H1 (cell line): ENCODE measurements around the gene MRPS27. TPM values are rescaled to one million over a fixed set of nuclear protein-coding genes. Genes with fewer than 3 reads are reported as not detected.

ENCODE experiments used
- CTCF ChIA-PET: fragments of 300-600 bp; sonication (Branson Sonifier 250); formaldehyde crosslinking; loops from one replicate; lab custom pipeline; 2021; ENCODE audit not compliant: partially characterized antibody; lab: Charles Lee
- POLR2A ChIA-PET: fragments of 300-600 bp; sonication (Branson Sonifier 250); formaldehyde crosslinking; loops from one replicate; lab custom pipeline; 2021; ENCODE audit warnings: inconsistent platforms; ENCODE audit not compliant: partially characterized antibody; lab: Charles Lee
- DNase-seq, 2 experiments: peaks; one replicate each; pipeline versions ENCODE4 v3.0.0 to v3.0.0-alpha.2; 2010 to 2022; ENCODE audit warnings: low spot score in 2 of 2, low read depth in 1 of 2, mixed read lengths in 1 of 2
- FAIRE-seq: peaks from 2 replicates; lab custom pipeline; 2011; peaks lifted over from hg19 to GRCh38; lab: Jason Lieb, UNC
- H2AFZ ChIP-seq: 2 replicates; pipeline ENCODE4 v1.8.1; 2012; ENCODE audit warnings: low read length, inconsistent platforms
- H2AK5ac ChIP-seq: 2 replicates; pipeline ENCODE4 v1.6.1; 2013; ENCODE audit warnings: low read depth, low read length
- H2BK120ac ChIP-seq: replicated peaks from 2 replicates; pipeline ENCODE3; 2013; ENCODE audit warnings: low read depth, low read length, inconsistent platforms
- H2BK12ac ChIP-seq: 2 replicates; pipeline ENCODE4 v1.6.1; 2013; ENCODE audit warnings: low read depth, low read length
- H2BK15ac ChIP-seq: 2 replicates; pipeline ENCODE4 v1.6.1; 2013; ENCODE audit warnings: low read length
- H2BK20ac ChIP-seq: 2 replicates; pipeline ENCODE4 v1.6.1; 2013; ENCODE audit warnings: low read length
- H2BK5ac ChIP-seq: 2 replicates; pipeline ENCODE4 v1.6.1; 2013; ENCODE audit warnings: low read depth, low read length
- H3K14ac ChIP-seq: 2 replicates; pipeline ENCODE4 v1.6.1; 2013; ENCODE audit warnings: inconsistent platforms; ENCODE audit not compliant: insufficient read length
- H3K18ac ChIP-seq: 2 replicates; pipeline ENCODE4 v1.6.1; 2013; ENCODE audit warnings: low read length; ENCODE audit errors: extremely low read depth
- H3K23ac ChIP-seq: 2 replicates; pipeline ENCODE4 v1.6.1; 2013; ENCODE audit warnings: inconsistent platforms; ENCODE audit not compliant: insufficient read length
- H3K23me2 ChIP-seq: 2 replicates; pipeline ENCODE4 v1.6.1; 2013; ENCODE audit warnings: low read depth, low read length
- H3K27ac ChIP-seq: 2 replicates; pipeline ENCODE4 v1.6.1; 2011; ENCODE audit warnings: low read depth, low read length, inconsistent platforms
- H3K27me3 ChIP-seq, 4 experiments: replicated peaks in 1 of 4; 1 replicate in 1 of 4; 2 replicates in 3 of 4; pipeline versions ENCODE4 v1.6.1 to v1.8.1; 2011 to 2013; ENCODE audit warnings: low read length in 3 of 4, mild to moderate bottlenecking in 3 of 4, inconsistent platforms in 2 of 4, mixed read lengths in 2 of 4, moderate library complexity in 1 of 4; ENCODE audit not compliant: control insufficient read depth in 3 of 4, insufficient read depth in 3 of 4; ENCODE audit errors: extremely low read depth in 1 of 4
- H3K36me3 ChIP-seq, 4 experiments: 2 replicates each; pipeline versions ENCODE4 v1.6.1 to v1.8.1; 2011 to 2013; ENCODE audit warnings: mild to moderate bottlenecking in 4 of 4, low read length in 3 of 4, moderate library complexity in 2 of 4, control low read depth in 1 of 4, inconsistent platforms in 1 of 4; ENCODE audit not compliant: insufficient read depth in 4 of 4, control insufficient read depth in 2 of 4
- H3K4ac ChIP-seq: replicated peaks from 2 replicates; pipeline ENCODE3; 2013; ENCODE audit warnings: low read length, low read depth, mixed read lengths, inconsistent platforms; ENCODE audit not compliant: insufficient read length
- H3K4me1 ChIP-seq, 4 experiments: replicated peaks in 1 of 4; 1 replicate in 1 of 4; 2 replicates in 3 of 4; pipeline versions ENCODE4 v1.6.1 to v1.8.1; 2011 to 2013; ENCODE audit warnings: low read length in 3 of 4, inconsistent platforms in 2 of 4, mixed read lengths in 1 of 4; ENCODE audit not compliant: insufficient read depth in 4 of 4, control insufficient read depth in 3 of 4
- H3K4me2 ChIP-seq, 2 experiments: 2 replicates each; pipeline versions ENCODE4 v1.6.1 to v1.8.1; 2011 to 2013; ENCODE audit warnings: low read depth in 2 of 2, low read length in 2 of 2, control low read depth in 1 of 2, inconsistent platforms in 1 of 2, mild to moderate bottlenecking in 1 of 2; ENCODE audit not compliant: insufficient read depth in 1 of 2
- H3K4me3 ChIP-seq, 4 experiments: fragments of 200-600, 300-600 bp in 1 of 4; sonication (generic), shearing (Covaris generic), sonication (Bioruptor Twin) in 1 of 4; 2 replicates each; pipeline versions ENCODE4 v1.5.1 to v1.8.1; 2011 to 2016; ENCODE audit warnings: low read length in 4 of 4, low read depth in 3 of 4, control low read depth in 2 of 4, inconsistent platforms in 2 of 4, mild to moderate bottlenecking in 2 of 4, mixed read lengths in 1 of 4, moderate library complexity in 1 of 4; ENCODE audit not compliant: insufficient read depth in 2 of 4; ENCODE audit errors: extremely low read depth in 1 of 4
- H3K56ac ChIP-seq: replicated peaks from 2 replicates; pipeline ENCODE3; 2013; ENCODE audit warnings: low read depth, mild to moderate bottlenecking, mixed read lengths, low read length, inconsistent platforms; ENCODE audit not compliant: insufficient read length
- H3K79me1 ChIP-seq: 2 replicates; pipeline ENCODE4 v1.6.1; 2013; ENCODE audit warnings: low read depth, low read length, control low read depth
- H3K79me2 ChIP-seq, 2 experiments: 2 replicates each; pipeline versions ENCODE4 v1.6.1 to v1.8.1; 2012 to 2013; ENCODE audit warnings: low read length in 2 of 2, mild to moderate bottlenecking in 2 of 2, inconsistent platforms in 1 of 2; ENCODE audit not compliant: insufficient read depth in 2 of 2, control insufficient read depth in 1 of 2
- H3K9ac ChIP-seq, 4 experiments: replicated peaks in 1 of 4; 1 replicate in 1 of 4; 2 replicates in 3 of 4; pipeline versions ENCODE4 v1.6.1 to v1.8.1; 2011 to 2013; ENCODE audit warnings: low read depth in 3 of 4, low read length in 3 of 4, control low read depth in 2 of 4, mild to moderate bottlenecking in 2 of 4, moderate library complexity in 2 of 4, inconsistent platforms in 1 of 4; ENCODE audit errors: extremely low read depth in 1 of 4
- H3K9me3 ChIP-seq, 2 experiments: 2 replicates each; pipeline versions ENCODE4 v1.6.1 to v1.8.1; 2012 to 2013; ENCODE audit warnings: mild to moderate bottlenecking in 2 of 2, moderate library complexity in 2 of 2, control low read depth in 1 of 2, inconsistent platforms in 1 of 2, low read depth in 1 of 2, low read length in 1 of 2, mixed read lengths in 1 of 2; ENCODE audit not compliant: insufficient read depth in 2 of 2
- H4K20me1 ChIP-seq, 2 experiments: replicated peaks in 1 of 2; 2 replicates each; pipeline versions ENCODE3 to v1.8.1; 2011 to 2013; ENCODE audit warnings: inconsistent platforms in 2 of 2, low read length in 2 of 2, mild to moderate bottlenecking in 1 of 2; ENCODE audit not compliant: insufficient read depth in 2 of 2, control insufficient read depth in 1 of 2
- H4K5ac ChIP-seq: 2 replicates; pipeline ENCODE4 v1.6.1; 2013; ENCODE audit warnings: low read length, low read depth, mixed read lengths, inconsistent platforms; ENCODE audit not compliant: insufficient read length
- H4K8ac ChIP-seq: 2 replicates; pipeline ENCODE4 v1.8.0; 2013; ENCODE audit warnings: mild to moderate bottlenecking, moderate library complexity, low read length, inconsistent platforms; ENCODE audit not compliant: insufficient read depth; ENCODE audit errors: extremely low read depth
- H4K91ac ChIP-seq: replicated peaks from 2 replicates; pipeline ENCODE3; 2013; ENCODE audit warnings: low read length, mixed read lengths, inconsistent platforms; ENCODE audit not compliant: insufficient read length
- CTBP2 ChIP-seq: IDR thresholded peaks from 2 replicates; pipeline ENCODE4 v1.7.0; 2011; ENCODE audit warnings: borderline replicate concordance, mild to moderate bottlenecking, moderate library complexity, mixed read lengths, low read length; ENCODE audit not compliant: insufficient read depth, insufficient read length
- GTF2F1 ChIP-seq: IDR thresholded peaks from 2 replicates; pipeline ENCODE4 v1.6.1; 2012; ENCODE audit warnings: low read depth, low read length, improper control_type of control experiment, borderline replicate concordance
- HDAC6 ChIP-seq: IDR thresholded peaks from one replicate; pipeline ENCODE4 v1.7.1; 2012; ENCODE audit warnings: low read depth, mild to moderate bottlenecking, inconsistent platforms, low read length, moderate library complexity
- PHF8 ChIP-seq: fragments of 200-600 bp; sonication (generic); conservative IDR thresholded peaks from 2 replicates; pipeline ENCODE4 v1.7.1; 2012; ENCODE audit warnings: low read depth, mild to moderate bottlenecking, inconsistent platforms, low read length, moderate library complexity
- RFX5 ChIP-seq: IDR thresholded peaks from 2 replicates; pipeline ENCODE4 v1.6.1; 2011; ENCODE audit warnings: low read depth, low read length, improper control_type of control experiment, borderline replicate concordance
- SP2 ChIP-seq: IDR thresholded peaks from 2 replicates; pipeline ENCODE4 v1.6.1; 2012; ENCODE audit warnings: mild to moderate bottlenecking, low read length, inconsistent platforms
- USF2 ChIP-seq: IDR thresholded peaks from 2 replicates; pipeline ENCODE4 v1.6.1; 2011; ENCODE audit warnings: low read length, improper control_type of control experiment
- YY1 ChIP-seq: IDR thresholded peaks from 2 replicates; pipeline ENCODE4 v1.6.1; 2011; ENCODE audit warnings: low read depth, mild to moderate bottlenecking, low read length
- WGBS, 2 experiments: shearing (Covaris generic) in 1 of 2; methylation state at CpG; one replicate each; pipeline versions ENCODE4 v1.1.6 to v1.1.7; 2013 to 2015; ENCODE audit warnings: low lambda C conversion rate in 2 of 2, mixed read lengths in 2 of 2, inconsistent platforms in 1 of 2, low coverage in 1 of 2, missing lambda C conversion rate in 1 of 2; ENCODE audit not compliant: insufficient replicate concordance in 2 of 2, insufficient coverage in 1 of 2, insufficient read length in 1 of 2; ENCODE audit errors: extremely low coverage in 1 of 2, missing lambda C conversion rate in 1 of 2; 5-methylcytosine and 5-hydroxymethylcytosine counted together
- polyA plus RNA-seq, 7 experiments: library from polyadenylated mRNA; depleted of rRNA in 3 of 7; stranded (reverse) in 5 of 7; unstranded in 2 of 7; fragments of >200 nt in 5 of 7; fragments of 200-250 nt in 2 of 7; gene quantifications; 1 replicate in 5 of 7; 2 replicates in 1 of 7; 4 replicates in 1 of 7; pipeline versions ENCODE4 v1.2.1 to v1.2.3, GENCODE V29; 2011 to 2013; ENCODE audit warnings: missing spikeins in 2 of 7, mixed read lengths in 2 of 7
- total RNA-seq: library from RNA; stranded (reverse); fragmentation: NEBNext Ultra II Directional; extraction: Animal tissue kit (Norgen Biotek cat#: 25700); gene quantifications from 2 replicates; pipeline ENCODE4 v1.2.1, GENCODE V29; 2021

Gene MRPS27
- total and polyA plus RNA-seq, 2 of the 8 experiments (the other 6 are each of a cell fraction or from before 2014, with no cell fraction given): 93.2 to 102 TPM

GRCh38 chr5:72197393-72197792 is 122.6 kb downstream of the MRPS27 start:
- H2AFZ ChIP-seq: no peak overlapping the region
- no peaks in the 10 kb centered on the region for H3K79me1 ChIP-seq
- DNase-seq (no peak), FAIRE-seq (no peak)
- H4K5ac ChIP-seq: no peak overlapping the region
- no peak overlapping the region for H3K23ac ChIP-seq
- H4K8ac ChIP-seq: no peak overlapping the region
- 89% methylated on average over 5 of the region's 5 CpGs; no CpG with 5 or more reads in 1 of the 2 experiments for WGBS, 2 experiments
- H2BK20ac ChIP-seq: no peak overlapping the region
- H3K27me3 ChIP-seq: no peaks in the 10 kb centered on the region
- no peak overlapping the region for H3K27ac ChIP-seq
- peaks cover 17 to 66% (median 48%) of the 10 kb centered on the region in 4 experiments for H3K36me3 ChIP-seq
- no peaks in the 10 kb centered on the region for H3K23me2 ChIP-seq
- ChIA-PET CTCF (no interaction called here), POLR2A (interaction anchor here (0.6 kb wide), 1 partner anchor 8 kb away, joined by 3 read pairs; no protein-coding TSS in a partner anchor)
- no peak overlapping the region for H2BK12ac ChIP-seq
- H4K91ac ChIP-seq: no peak overlapping the region
- no peaks in the 10 kb centered on the region for H3K79me2 ChIP-seq
- no peak overlapping the region for H3K14ac ChIP-seq
- H3K18ac ChIP-seq: no peak overlapping the region
- no peak overlapping the region for H3K56ac ChIP-seq
- H2BK120ac ChIP-seq: no peak overlapping the region
- H2BK15ac ChIP-seq: no peak overlapping the region
- no peak overlapping the region for H3K9ac ChIP-seq
- H3K4me2 ChIP-seq: no peak overlapping the region
- no peak overlapping the region for H3K4me3 ChIP-seq
- no peak overlapping the region for H3K4ac ChIP-seq
- no peak overlapping the region for H2BK5ac ChIP-seq
- H3K4me1 ChIP-seq: no peaks in the 10 kb centered on the region
- peaks cover 0 to 2% of the 10 kb centered on the region in 2 experiments for H4K20me1 ChIP-seq
- no peak overlapping the region for H2AK5ac ChIP-seq
- TF ChIP-seq PHF8 (no peak), SP2 (no peak), HDAC6 (no peak), CTBP2 (no peak), YY1 (no peak), RFX5 (no peak), USF2 (no peak), GTF2F1 (no peak)
- no peaks in the 10 kb centered on the region; a peak in 1 of 4 replicates for H3K9me3 ChIP-seq
